H9 (cell line): ENCODE results near the gene PMS1. TPM values are rescaled to one million over a fixed set of nuclear protein-coding genes. Genes with fewer than 3 reads are reported as not detected.
A peak's percentile ranks its signal among the peaks of the same experiment; 100 is the strongest.

ENCODE experiments used
- DNase-seq: peaks from one replicate; pipeline ENCODE4 v3.0.0-alpha.2; 2017
- H2AFZ ChIP-seq: one replicate; pipeline ENCODE4 v1.6.1; 2013; ENCODE audit warnings: mild to moderate bottlenecking, low read length, control low read depth, moderate library complexity
- H2AK5ac ChIP-seq: 2 replicates; pipeline ENCODE4 v1.6.1; 2013; ENCODE audit warnings: low read length, control low read depth, mixed read lengths; ENCODE audit not compliant: insufficient read length
- H2BK120ac ChIP-seq: one replicate; pipeline ENCODE4 v1.6.1; 2013; ENCODE audit warnings: low read depth, mild to moderate bottlenecking, low read length, control low read depth, inconsistent platforms; ENCODE audit not compliant: poor library complexity, severe bottlenecking
- H2BK12ac ChIP-seq: 2 replicates; pipeline ENCODE4 v1.6.1; 2013; ENCODE audit warnings: low read length, control low read depth, mixed read lengths, low read depth; ENCODE audit not compliant: insufficient read length
- H2BK15ac ChIP-seq: 2 replicates; pipeline ENCODE4 v1.6.1; 2013; ENCODE audit warnings: low read depth, low read length, control low read depth
- H2BK20ac ChIP-seq: one replicate; pipeline ENCODE4 v1.6.1; 2013; ENCODE audit warnings: low read depth, mild to moderate bottlenecking, low read length, control low read depth, inconsistent platforms; ENCODE audit not compliant: poor library complexity, severe bottlenecking
- H2BK5ac ChIP-seq: 2 replicates; pipeline ENCODE4 v1.6.1; 2013; ENCODE audit warnings: low read length, control low read depth, mixed read lengths; ENCODE audit not compliant: insufficient read length
- H3K14ac ChIP-seq: 2 replicates; pipeline ENCODE4 v1.6.1; 2013; ENCODE audit warnings: low read length, control low read depth; ENCODE audit not compliant: insufficient read depth
- H3K18ac ChIP-seq: 2 replicates; pipeline ENCODE4 v1.6.1; 2013; ENCODE audit warnings: low read depth, mild to moderate bottlenecking, mixed read lengths, low read length, control low read depth; ENCODE audit not compliant: insufficient read length
- H3K23ac ChIP-seq: 2 replicates; pipeline ENCODE4 v1.6.1; 2013; ENCODE audit warnings: low read length, control low read depth, mixed read lengths, low read depth; ENCODE audit not compliant: insufficient read length
- H3K23me2 ChIP-seq: 2 replicates; pipeline ENCODE4 v1.6.1; 2013; ENCODE audit warnings: low read depth, mild to moderate bottlenecking, mixed read lengths, low read length, control low read depth; ENCODE audit not compliant: insufficient read length, poor library complexity, severe bottlenecking
- H3K27ac ChIP-seq: 2 replicates; pipeline ENCODE4 v1.5.1; 2013; ENCODE audit warnings: low read length, control low read depth, mixed read lengths, low read depth; ENCODE audit not compliant: insufficient read length
- H3K27me3 ChIP-seq: 2 replicates; pipeline ENCODE4 v1.6.1; 2013; ENCODE audit warnings: low read length, control low read depth, inconsistent platforms; ENCODE audit not compliant: insufficient read depth
- H3K4ac ChIP-seq: 2 replicates; pipeline ENCODE4 v1.6.1; 2013; ENCODE audit warnings: low read depth, mild to moderate bottlenecking, control low read depth, inconsistent platforms, low read length, moderate library complexity
- H3K4me1 ChIP-seq: 2 replicates; pipeline ENCODE4 v1.6.1; 2013; ENCODE audit warnings: low read length, control low read depth, inconsistent platforms; ENCODE audit not compliant: insufficient read depth
- H3K4me2 ChIP-seq: 2 replicates; pipeline ENCODE4 v1.6.1; 2013; ENCODE audit warnings: low read length, control low read depth, mixed read lengths; ENCODE audit not compliant: insufficient read length, insufficient read depth
- H3K56ac ChIP-seq: 2 replicates; pipeline ENCODE4 v1.6.1; 2013; ENCODE audit warnings: low read depth, mild to moderate bottlenecking, mixed read lengths, low read length, control low read depth; ENCODE audit not compliant: insufficient read length
- H3K79me1 ChIP-seq: 2 replicates; pipeline ENCODE4 v1.6.1; 2013; ENCODE audit warnings: low read depth, mild to moderate bottlenecking, moderate library complexity, low read length, control low read depth, inconsistent platforms; ENCODE audit not compliant: insufficient read depth, poor library complexity, severe bottlenecking
- H3K79me2 ChIP-seq: 2 replicates; pipeline ENCODE4 v1.6.1; 2013; ENCODE audit warnings: low read length, control low read depth, inconsistent platforms; ENCODE audit not compliant: insufficient read depth
- H3K9ac ChIP-seq: 2 replicates; pipeline ENCODE4 v1.6.1; 2013; ENCODE audit warnings: low read length, control low read depth, mixed read lengths; ENCODE audit not compliant: insufficient read length; ENCODE audit errors: extremely low read depth
- H3K9me3 ChIP-seq: one replicate; pipeline ENCODE4 v1.6.1; 2013; ENCODE audit warnings: low read depth, low read length, inconsistent platforms; ENCODE audit not compliant: control insufficient read depth
- H3T11ph ChIP-seq: one replicate; pipeline ENCODE4 v1.6.1; 2013; ENCODE audit warnings: mild to moderate bottlenecking, low read length, control low read depth, inconsistent platforms
- H4K20me1 ChIP-seq: one replicate; pipeline ENCODE4 v1.6.1; 2013; ENCODE audit not compliant: control insufficient read depth, insufficient read length, insufficient read depth
- H4K5ac ChIP-seq: 2 replicates; pipeline ENCODE4 v1.6.1; 2013; ENCODE audit warnings: low read depth, mild to moderate bottlenecking, mixed read lengths, low read length, control low read depth; ENCODE audit not compliant: insufficient read length
- H4K8ac ChIP-seq: replicated peaks from 2 replicates; pipeline ENCODE4 v1.6.1; 2013; ENCODE audit warnings: low read length, control low read depth, mixed read lengths, low read depth; ENCODE audit not compliant: insufficient read length
- H4K91ac ChIP-seq: 2 replicates; pipeline ENCODE4 v1.6.1; 2013; ENCODE audit warnings: low read depth, mild to moderate bottlenecking, moderate library complexity, mixed read lengths, low read length, control low read depth; ENCODE audit not compliant: insufficient read length
- H3K27ac Mint-ChIP-seq, 3 experiments: 2 replicates in 2 of 3; 3 replicates in 1 of 3; pipeline ENCODE4 v1.8.0; 2020 to 2021; ENCODE audit warnings: mixed read lengths in 3 of 3, mild to moderate bottlenecking in 1 of 3, moderate library complexity in 1 of 3
- H3K27me3 Mint-ChIP-seq: 2 replicates; pipeline ENCODE4 v1.8.0; 2021; ENCODE audit warnings: low read depth, mild to moderate bottlenecking, moderate library complexity, mixed read lengths
- H3K36me3 Mint-ChIP-seq, 3 experiments: 2 replicates in 2 of 3; 3 replicates in 1 of 3; pipeline ENCODE4 v1.8.0; 2020 to 2021; ENCODE audit warnings: low read depth in 3 of 3, mixed read lengths in 3 of 3; ENCODE audit not compliant: insufficient read depth in 1 of 3
- H3K4me1 Mint-ChIP-seq, 2 experiments: 2 replicates each; pipeline ENCODE4 v1.8.0; 2020; ENCODE audit warnings: mixed read lengths in 2 of 2
- H3K4me3 Mint-ChIP-seq, 2 experiments: 2 replicates in 1 of 2; 3 replicates in 1 of 2; pipeline ENCODE4 v1.8.0; 2020 to 2021; ENCODE audit warnings: mild to moderate bottlenecking in 2 of 2, mixed read lengths in 2 of 2, moderate library complexity in 1 of 2
- H3K9me3 Mint-ChIP-seq, 2 experiments: 2 replicates in 1 of 2; 3 replicates in 1 of 2; pipeline ENCODE4 v1.8.0; 2020; ENCODE audit warnings: mild to moderate bottlenecking in 2 of 2, mixed read lengths in 2 of 2, moderate library complexity in 1 of 2
- WGBS: extraction: QIAGEN DNeasy Blood & Tissue Kit; methylation state at CpG from one replicate; pipeline ENCODE4 v1.1.7; 2013; ENCODE audit warnings: missing lambda C conversion rate, low lambda C conversion rate, mixed read lengths; ENCODE audit not compliant: insufficient read length; ENCODE audit errors: extremely low coverage; 5-methylcytosine and 5-hydroxymethylcytosine counted together
- total RNA-seq: library from RNA; stranded (reverse); gene quantifications from 2 replicates; pipeline ENCODE4 v1.2.1, GENCODE V29; 2021
- TF ChIP-seq, protein P1 (sequence below): fragments of 200-600 bp; sonication (generic); conservative IDR thresholded peaks from 3 replicates; pipeline ENCODE4 v1.8.0; 2021; ENCODE audit warnings: antibody characterized with exemption, mild to moderate bottlenecking

PMS1 gene
- total RNA-seq, 1 experiment from 2014 or later: 47.2 TPM

DNA sequence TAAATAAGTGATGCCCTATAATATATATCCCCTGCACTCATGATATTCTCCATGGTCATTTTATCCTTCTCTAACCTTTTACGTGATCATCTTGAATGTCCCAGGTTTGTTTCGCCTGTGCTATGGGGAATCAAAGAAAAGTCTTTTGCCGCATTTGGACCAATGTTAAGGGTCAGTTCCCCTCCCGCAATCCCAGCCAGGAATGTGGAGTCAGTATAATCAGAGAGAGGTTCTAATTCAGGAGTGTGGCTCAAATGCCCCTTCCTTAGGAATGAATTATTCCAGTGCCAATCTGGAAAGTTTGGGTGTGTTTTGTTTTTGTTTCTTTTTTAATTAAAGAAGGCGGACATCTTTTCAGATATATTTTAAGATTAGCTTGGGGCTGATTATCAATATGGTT lies 41.8 kb downstream of the PMS1 start:
- H4K8ac ChIP-seq: no peak overlapping the region
- H3K79me1 ChIP-seq: no peaks in the 10 kb centered on the region
- WGBS: no CpG with 5 or more reads among the region's 5 CpGs
- H3K23me2 ChIP-seq: no peaks in the 10 kb centered on the region
- no peak overlapping the region for H3K14ac ChIP-seq
- no peaks in the 10 kb centered on the region for H3K27me3 ChIP-seq
- TF ChIP-seq, protein P1, sequence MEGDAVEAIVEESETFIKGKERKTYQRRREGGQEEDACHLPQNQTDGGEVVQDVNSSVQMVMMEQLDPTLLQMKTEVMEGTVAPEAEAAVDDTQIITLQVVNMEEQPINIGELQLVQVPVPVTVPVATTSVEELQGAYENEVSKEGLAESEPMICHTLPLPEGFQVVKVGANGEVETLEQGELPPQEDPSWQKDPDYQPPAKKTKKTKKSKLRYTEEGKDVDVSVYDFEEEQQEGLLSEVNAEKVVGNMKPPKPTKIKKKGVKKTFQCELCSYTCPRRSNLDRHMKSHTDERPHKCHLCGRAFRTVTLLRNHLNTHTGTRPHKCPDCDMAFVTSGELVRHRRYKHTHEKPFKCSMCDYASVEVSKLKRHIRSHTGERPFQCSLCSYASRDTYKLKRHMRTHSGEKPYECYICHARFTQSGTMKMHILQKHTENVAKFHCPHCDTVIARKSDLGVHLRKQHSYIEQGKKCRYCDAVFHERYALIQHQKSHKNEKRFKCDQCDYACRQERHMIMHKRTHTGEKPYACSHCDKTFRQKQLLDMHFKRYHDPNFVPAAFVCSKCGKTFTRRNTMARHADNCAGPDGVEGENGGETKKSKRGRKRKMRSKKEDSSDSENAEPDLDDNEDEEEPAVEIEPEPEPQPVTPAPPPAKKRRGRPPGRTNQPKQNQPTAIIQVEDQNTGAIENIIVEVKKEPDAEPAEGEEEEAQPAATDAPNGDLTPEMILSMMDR: no peak
- no peak overlapping the region for H2BK12ac ChIP-seq
- no peaks in the 10 kb centered on the region for H3K4me1 ChIP-seq
- no peak overlapping the region for H3K4ac ChIP-seq
- Mint-ChIP-seq H3K36me3 (peaks cover 0 to 10% (median 6%) of the 10 kb centered on the region in 3 experiments; a peak in 3 of 7 replicates), H3K27me3 (no peaks in the 10 kb centered on the region), H3K27ac (peak overlapping the region in 2 of 3 experiments; percentile 67 to 74; a peak in 2 of 7 replicates), H3K4me1 (peaks cover 6 to 11% of the 10 kb centered on the region in 2 experiments), H3K4me3 (no peak overlapping the region), H3K9me3 (no peaks in the 10 kb centered on the region)
- DNase-seq: no peak
- no peak overlapping the region for H2BK15ac ChIP-seq
- no peak overlapping the region for H3K18ac ChIP-seq
- no peak overlapping the region for H3T11ph ChIP-seq
- H3K9me3 ChIP-seq: no peaks in the 10 kb centered on the region
- no peak overlapping the region for H3K27ac ChIP-seq
- H3K56ac ChIP-seq: no peak overlapping the region
- no peak overlapping the region for H3K9ac ChIP-seq
- no peak overlapping the region for H2AK5ac ChIP-seq
- no peaks in the 10 kb centered on the region for H3K79me2 ChIP-seq
- no peak overlapping the region for H2AFZ ChIP-seq
- no peak overlapping the region for H2BK20ac ChIP-seq
- no peak overlapping the region for H4K91ac ChIP-seq
- no peak overlapping the region for H3K23ac ChIP-seq
- H2BK5ac ChIP-seq: no peak overlapping the region
- H3K4me2 ChIP-seq: no peak overlapping the region
- H2BK120ac ChIP-seq: no peak overlapping the region
- no peaks in the 10 kb centered on the region for H4K20me1 ChIP-seq
- no peak overlapping the region for H4K5ac ChIP-seq
